Measurements from ENCODE around the gene SORCS3. TPM values are rescaled to one million over a fixed set of nuclear protein-coding genes. Genes with fewer than 3 reads are reported as not detected.

The SORCS3 gene
- total RNA-seq, 1 donor from 2014 or later = 2.0 TPM

DNA sequence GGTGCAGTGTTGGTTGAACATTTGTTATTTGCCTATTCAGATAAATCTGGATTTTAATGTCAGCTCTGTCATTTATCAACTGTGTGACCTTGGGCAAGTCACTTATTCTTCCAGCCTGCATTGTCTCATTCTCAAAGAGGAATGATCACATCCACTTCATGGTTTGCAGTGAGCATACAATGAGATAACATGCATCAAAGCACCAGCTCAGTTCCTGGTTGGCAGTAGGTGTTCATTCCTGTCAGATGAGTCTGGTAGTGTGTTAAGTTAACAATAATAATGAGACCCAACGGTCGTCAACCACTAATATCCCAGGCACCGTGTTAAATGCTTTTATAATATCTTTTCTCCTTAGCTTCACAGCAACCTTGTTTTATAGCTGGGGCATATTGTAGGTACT lies 137.3 kb downstream of the SORCS3 start:
- H3K9me3 Mint-ChIP-seq (ENCODE audit: unreplicated experiment) = no peaks in the 10 kb centered on the region
- H3K4me1 Mint-ChIP-seq (ENCODE audit: low read depth, unreplicated experiment) = no peaks in the 10 kb centered on the region
- TF ChIP-seq, protein P1, sequence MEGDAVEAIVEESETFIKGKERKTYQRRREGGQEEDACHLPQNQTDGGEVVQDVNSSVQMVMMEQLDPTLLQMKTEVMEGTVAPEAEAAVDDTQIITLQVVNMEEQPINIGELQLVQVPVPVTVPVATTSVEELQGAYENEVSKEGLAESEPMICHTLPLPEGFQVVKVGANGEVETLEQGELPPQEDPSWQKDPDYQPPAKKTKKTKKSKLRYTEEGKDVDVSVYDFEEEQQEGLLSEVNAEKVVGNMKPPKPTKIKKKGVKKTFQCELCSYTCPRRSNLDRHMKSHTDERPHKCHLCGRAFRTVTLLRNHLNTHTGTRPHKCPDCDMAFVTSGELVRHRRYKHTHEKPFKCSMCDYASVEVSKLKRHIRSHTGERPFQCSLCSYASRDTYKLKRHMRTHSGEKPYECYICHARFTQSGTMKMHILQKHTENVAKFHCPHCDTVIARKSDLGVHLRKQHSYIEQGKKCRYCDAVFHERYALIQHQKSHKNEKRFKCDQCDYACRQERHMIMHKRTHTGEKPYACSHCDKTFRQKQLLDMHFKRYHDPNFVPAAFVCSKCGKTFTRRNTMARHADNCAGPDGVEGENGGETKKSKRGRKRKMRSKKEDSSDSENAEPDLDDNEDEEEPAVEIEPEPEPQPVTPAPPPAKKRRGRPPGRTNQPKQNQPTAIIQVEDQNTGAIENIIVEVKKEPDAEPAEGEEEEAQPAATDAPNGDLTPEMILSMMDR (IDR thresholded peaks at IDR 0.05; ENCODE audit: partially characterized antibody, unreplicated experiment) = no peak
- no peak overlapping the region for H3K4me3 Mint-ChIP-seq (ENCODE audit: unreplicated experiment)
- H3K36me3 Mint-ChIP-seq (ENCODE audit: unreplicated experiment) = no peaks in the 10 kb centered on the region
- no peak for DNase-seq
- H3K27me3 Mint-ChIP-seq (ENCODE audit: unreplicated experiment) = peaks cover 3% of the 10 kb centered on the region
- no peak overlapping the region for H3K27ac Mint-ChIP-seq (ENCODE audit: unreplicated experiment)

GRCh38 chr10:104779701-104780100 lies 138.6 kb downstream of the SORCS3 start:
- Mint-ChIP-seq H3K27me3 (ENCODE audit: unreplicated experiment) (peaks cover 2% of the 10 kb centered on the region), H3K4me3 (ENCODE audit: unreplicated experiment) (no peak overlapping the region), H3K27ac (ENCODE audit: unreplicated experiment) (no peak overlapping the region), H3K4me1 (ENCODE audit: low read depth, unreplicated experiment) (no peaks in the 10 kb centered on the region), H3K9me3 (ENCODE audit: unreplicated experiment) (no peaks in the 10 kb centered on the region), H3K36me3 (ENCODE audit: unreplicated experiment) (no peaks in the 10 kb centered on the region)
- no peak for DNase-seq
- TF ChIP-seq, protein P1 (IDR thresholded peaks at IDR 0.05; ENCODE audit: partially characterized antibody, unreplicated experiment) = no peak

DNA sequence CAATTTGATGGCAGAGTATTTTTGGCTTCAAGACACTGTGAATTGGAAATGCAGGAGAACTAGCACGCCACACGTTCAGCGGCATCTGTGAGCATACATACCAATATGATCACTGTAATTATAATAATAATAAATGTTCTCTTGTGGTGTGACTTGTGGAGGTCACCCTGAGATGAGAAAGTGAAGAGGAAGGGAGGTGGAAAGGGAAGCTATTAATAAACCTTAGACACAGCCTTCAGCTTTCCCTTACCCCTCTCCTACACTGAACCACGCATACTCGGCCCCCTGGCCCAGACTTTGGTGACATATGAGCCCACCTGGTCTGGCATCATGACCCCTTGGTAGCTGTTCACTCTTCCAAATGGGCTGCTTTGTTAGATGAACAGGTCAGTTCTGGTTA lies 139.1 kb downstream of the SORCS3 start:
- TF ChIP-seq, protein P1 (IDR thresholded peaks at IDR 0.05; ENCODE audit: partially characterized antibody, unreplicated experiment) = no peak
- peaks cover 2% of the 10 kb centered on the region for H3K27me3 Mint-ChIP-seq (ENCODE audit: unreplicated experiment)
- no peak overlapping the region for H3K27ac Mint-ChIP-seq (ENCODE audit: unreplicated experiment)
- DNase-seq = no peak
- H3K36me3 Mint-ChIP-seq (ENCODE audit: unreplicated experiment) = no peaks in the 10 kb centered on the region
- H3K4me1 Mint-ChIP-seq (ENCODE audit: low read depth, unreplicated experiment) = no peaks in the 10 kb centered on the region
- no peaks in the 10 kb centered on the region for H3K9me3 Mint-ChIP-seq (ENCODE audit: unreplicated experiment)
- H3K4me3 Mint-ChIP-seq (ENCODE audit: unreplicated experiment) = no peak overlapping the region

- TF ChIP-seq, protein P1 (IDR thresholded peaks at IDR 0.05; ENCODE audit: partially characterized antibody, unreplicated experiment) = no peak
- no peak overlapping the region for H3K4me3 Mint-ChIP-seq (ENCODE audit: unreplicated experiment)
These were observed 140.0 kb downstream of the SORCS3 start for GRCh38 chr10:104780946-104781595.

DNA sequence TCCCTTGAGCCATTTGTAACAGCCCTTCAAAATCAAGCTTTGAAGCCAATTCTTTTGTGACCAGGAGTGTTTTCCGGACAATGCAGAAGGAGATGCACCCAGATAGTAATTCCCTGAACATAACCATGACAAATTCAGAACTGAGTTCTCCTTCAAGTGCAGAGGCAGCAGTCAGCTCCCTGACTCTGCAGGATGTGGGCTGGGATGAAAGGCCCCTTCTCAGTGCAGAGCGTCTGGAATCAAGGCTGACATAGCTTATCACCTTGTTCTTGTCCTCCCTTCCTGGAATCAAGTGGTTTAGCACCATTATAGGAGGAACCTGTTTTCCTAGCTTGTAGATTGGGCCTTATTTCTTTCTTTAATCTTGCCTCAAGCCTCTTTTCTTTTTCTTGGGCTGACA lies 143.4 kb downstream of the SORCS3 start:
- H3K36me3 Mint-ChIP-seq (ENCODE audit: unreplicated experiment) = no peaks in the 10 kb centered on the region
- H3K4me1 Mint-ChIP-seq (ENCODE audit: low read depth, unreplicated experiment) = no peaks in the 10 kb centered on the region
- no peaks in the 10 kb centered on the region for H3K27me3 Mint-ChIP-seq (ENCODE audit: unreplicated experiment)
- H3K4me3 Mint-ChIP-seq (ENCODE audit: unreplicated experiment) = no peak overlapping the region
- H3K27ac Mint-ChIP-seq (ENCODE audit: unreplicated experiment) = no peak overlapping the region
- TF ChIP-seq, protein P1 (IDR thresholded peaks at IDR 0.05; ENCODE audit: partially characterized antibody, unreplicated experiment) = no peak
- DNase-seq = no peak
- H3K9me3 Mint-ChIP-seq (ENCODE audit: unreplicated experiment) = no peaks in the 10 kb centered on the region

More at GRCh38 chr10:104780946-104781595, 140.0 kb downstream of the SORCS3 start:
- Mint-ChIP-seq H3K9me3 (ENCODE audit: unreplicated experiment) (no peaks in the 10 kb centered on the region), H3K4me1 (ENCODE audit: low read depth, unreplicated experiment) (no peaks in the 10 kb centered on the region), H3K36me3 (ENCODE audit: unreplicated experiment) (no peaks in the 10 kb centered on the region), H3K27me3 (ENCODE audit: unreplicated experiment) (peaks cover 2% of the 10 kb centered on the region), H3K27ac (ENCODE audit: unreplicated experiment) (no peak overlapping the region)
- no peak for DNase-seq
